Measurements from ENCODE around the gene SP3. TPM values are rescaled to one million over a fixed set of nuclear protein-coding genes. Genes with fewer than 3 reads are reported as not detected.

SP3 gene
- total RNA-seq, 4 donors from 2014 or later, result 41.9 to 101 (median 81.6) TPM

DNA sequence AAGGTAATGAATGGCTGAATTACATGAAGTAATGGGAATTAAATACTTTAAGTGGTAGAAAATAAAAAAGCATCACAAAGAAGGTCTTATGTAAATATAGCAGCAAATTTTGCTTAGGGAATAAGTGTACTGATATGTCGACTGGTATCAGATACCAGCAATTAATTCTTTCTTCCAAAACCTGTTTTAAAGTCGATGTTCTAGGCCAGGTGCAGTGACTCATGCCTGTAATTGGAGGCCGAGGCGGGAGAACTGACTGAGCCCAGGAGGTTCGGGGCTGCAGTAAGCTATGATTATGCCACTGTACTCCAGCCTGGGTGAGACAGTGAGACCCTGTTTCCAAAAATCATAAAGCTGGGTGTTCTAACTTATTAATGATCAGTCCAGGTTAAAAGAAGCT lies 30.3 kb downstream of the SP3 start:
- in situ Hi-C loops (cut with MboI; ENCODE audit: low pct_ligation_motif_present in 1 of 4, low pct_unique_long_range_greater_than_20kb in 1 of 4, low sequenced_read_pairs in 3 of 4), result no loop called here
- 53 to 57% methylated on average over 5 of the region's 5 CpGs for WGBS, 2 donors (ENCODE audit: low coverage in 1 of 2)
- H3K27me3 ChIP-seq, result no peaks in the 10 kb centered on the region
- DNase-seq, result no peak
- intact Hi-C loops (cut with DNase I; ENCODE audit: low total_unique reads), result no loop called here
- no peak overlapping the region for H3K27ac ChIP-seq
- peaks cover 0 to 4% (median 0%) of the 10 kb centered on the region in 4 donors for H3K36me3 ChIP-seq
- peaks cover 11 to 56% (median 26%) of the 10 kb centered on the region in 4 donors for H3K4me1 ChIP-seq
- no peak for TF ChIP-seq POLR2AphosphoS5 (IDR thresholded peaks at IDR 0.05)
- no peak for TF ChIP-seq EP300 (IDR thresholded peaks at IDR 0.05; ENCODE audit: low read depth)
- no peak for TF ChIP-seq POLR2A (IDR thresholded peaks at IDR 0.05)
- TF ChIP-seq, protein P1, sequence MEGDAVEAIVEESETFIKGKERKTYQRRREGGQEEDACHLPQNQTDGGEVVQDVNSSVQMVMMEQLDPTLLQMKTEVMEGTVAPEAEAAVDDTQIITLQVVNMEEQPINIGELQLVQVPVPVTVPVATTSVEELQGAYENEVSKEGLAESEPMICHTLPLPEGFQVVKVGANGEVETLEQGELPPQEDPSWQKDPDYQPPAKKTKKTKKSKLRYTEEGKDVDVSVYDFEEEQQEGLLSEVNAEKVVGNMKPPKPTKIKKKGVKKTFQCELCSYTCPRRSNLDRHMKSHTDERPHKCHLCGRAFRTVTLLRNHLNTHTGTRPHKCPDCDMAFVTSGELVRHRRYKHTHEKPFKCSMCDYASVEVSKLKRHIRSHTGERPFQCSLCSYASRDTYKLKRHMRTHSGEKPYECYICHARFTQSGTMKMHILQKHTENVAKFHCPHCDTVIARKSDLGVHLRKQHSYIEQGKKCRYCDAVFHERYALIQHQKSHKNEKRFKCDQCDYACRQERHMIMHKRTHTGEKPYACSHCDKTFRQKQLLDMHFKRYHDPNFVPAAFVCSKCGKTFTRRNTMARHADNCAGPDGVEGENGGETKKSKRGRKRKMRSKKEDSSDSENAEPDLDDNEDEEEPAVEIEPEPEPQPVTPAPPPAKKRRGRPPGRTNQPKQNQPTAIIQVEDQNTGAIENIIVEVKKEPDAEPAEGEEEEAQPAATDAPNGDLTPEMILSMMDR (IDR thresholded peaks at IDR 0.05), result no peak
- H3K9me3 ChIP-seq, result no peaks in the 10 kb centered on the region
- H3K4me3 ChIP-seq, result no peak overlapping the region

GRCh38 chr2:173931751-173932150 lies 33.4 kb downstream of the SP3 start:
- no peaks in the 10 kb centered on the region for H3K27me3 ChIP-seq
- H3K4me1 ChIP-seq, result peaks cover 0 to 39% (median 16%) of the 10 kb centered on the region in 4 donors
- H3K4me3 ChIP-seq, result no peak overlapping the region
- in situ Hi-C loops (cut with MboI; ENCODE audit: low pct_ligation_motif_present in 1 of 4, low pct_unique_long_range_greater_than_20kb in 1 of 4, low sequenced_read_pairs in 3 of 4) (no loop called here), intact Hi-C loops (cut with DNase I; ENCODE audit: low total_unique reads) (no loop called here)
- no peak for DNase-seq
- no peaks in the 10 kb centered on the region for H3K9me3 ChIP-seq
- TF ChIP-seq POLR2AphosphoS5 (IDR thresholded peaks at IDR 0.05), result no peak
- no peak for TF ChIP-seq EP300 (IDR thresholded peaks at IDR 0.05; ENCODE audit: low read depth)
- TF ChIP-seq, protein P1 (IDR thresholded peaks at IDR 0.05), result no peak
- TF ChIP-seq POLR2A (IDR thresholded peaks at IDR 0.05), result no peak
- H3K36me3 ChIP-seq, result peaks cover 0 to 4% (median 0%) of the 10 kb centered on the region in 4 donors
- no peak overlapping the region for H3K27ac ChIP-seq
- WGBS, 2 donors (ENCODE audit: low coverage in 1 of 2), result 93 to 95% methylated on average over 2 of the region's 2 CpGs

DNA sequence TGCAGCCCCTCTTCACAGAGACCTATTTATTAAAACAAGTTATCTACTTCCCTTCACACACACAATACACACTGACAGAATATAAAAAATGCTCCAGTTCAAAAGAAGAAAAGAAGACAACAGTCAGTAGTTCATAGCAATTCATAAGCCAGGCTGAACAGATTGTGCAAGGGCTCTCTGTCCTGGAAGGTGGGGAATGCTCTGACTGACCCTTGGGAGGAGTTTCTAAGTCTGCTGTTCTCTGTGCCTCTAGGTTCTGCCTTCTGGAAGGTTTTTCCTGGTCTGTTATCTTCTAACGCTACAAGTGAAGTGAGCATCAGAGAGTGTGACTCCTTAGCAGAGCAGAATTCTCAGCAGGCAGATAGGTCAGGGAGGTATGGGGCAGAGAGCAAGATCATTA lies 35.7 kb downstream of the SP3 start:
- H3K27me3 ChIP-seq, result no peaks in the 10 kb centered on the region
- in situ Hi-C loops (cut with MboI; ENCODE audit: low pct_ligation_motif_present in 1 of 4, low pct_unique_long_range_greater_than_20kb in 1 of 4, low sequenced_read_pairs in 3 of 4), result no loop called here
- H3K4me1 ChIP-seq, result peaks cover 4 to 34% (median 7%) of the 10 kb centered on the region in 4 donors
- WGBS, 2 donors (ENCODE audit: low coverage in 1 of 2), result 92 to 100% methylated on average over 1 of the region's 1 CpG
- peaks cover 0 to 4% (median 0%) of the 10 kb centered on the region in 4 donors for H3K36me3 ChIP-seq
- intact Hi-C loops (cut with DNase I; ENCODE audit: low total_unique reads), result no loop called here
- DNase-seq, result no peak
- TF ChIP-seq EP300 (IDR thresholded peaks at IDR 0.05; ENCODE audit: low read depth), result no peak
- no peak for TF ChIP-seq POLR2A (IDR thresholded peaks at IDR 0.05)
- TF ChIP-seq, protein P1 (IDR thresholded peaks at IDR 0.05), result no peak
- TF ChIP-seq POLR2AphosphoS5 (IDR thresholded peaks at IDR 0.05), result no peak
- no peaks in the 10 kb centered on the region for H3K9me3 ChIP-seq
- H3K4me3 ChIP-seq, result no peak overlapping the region
- no peak overlapping the region for H3K27ac ChIP-seq

- Histone ChIP-seq H3K27ac (no peak overlapping the region), H3K9me3 (no peaks in the 10 kb centered on the region), H3K27me3 (no peaks in the 10 kb centered on the region), H3K36me3 (no peaks in the 10 kb centered on the region), H3K4me1 (peaks cover 13 to 52% (median 18%) of the 10 kb centered on the region in 4 donors), H3K4me3 (no peak overlapping the region)
- TF ChIP-seq, protein P1 (IDR thresholded peaks at IDR 0.05), result no peak
- TF ChIP-seq EP300 (IDR thresholded peaks at IDR 0.05; ENCODE audit: low read depth), result no peak
- TF ChIP-seq POLR2AphosphoS5 (IDR thresholded peaks at IDR 0.05), result no peak
- TF ChIP-seq POLR2A (IDR thresholded peaks at IDR 0.05), result no peak
- intact Hi-C loops (cut with DNase I; ENCODE audit: low total_unique reads) (no loop called here), in situ Hi-C loops (cut with MboI; ENCODE audit: low pct_ligation_motif_present in 1 of 4, low pct_unique_long_range_greater_than_20kb in 1 of 4, low sequenced_read_pairs in 3 of 4) (no loop called here)
- DNase-seq, result no peak
Observed at GRCh38 chr2:173926875-173927274, 38.3 kb downstream of the SP3 start.

Measured in transverse colon (tissue), 4 donors.